Right kidney (tissue), 1 donor: Measurements from ENCODE around the gene EXOC4.

ENCODE experiments used
- DNase-seq: peaks from one replicate; pipeline ENCODE4 v3.0.0-alpha.2; 2016

The EXOC4 gene

GRCh38 chr7:133540096-133540860 is 287.4 kb downstream of the EXOC4 start:
- no peak for DNase-seq

DNA sequence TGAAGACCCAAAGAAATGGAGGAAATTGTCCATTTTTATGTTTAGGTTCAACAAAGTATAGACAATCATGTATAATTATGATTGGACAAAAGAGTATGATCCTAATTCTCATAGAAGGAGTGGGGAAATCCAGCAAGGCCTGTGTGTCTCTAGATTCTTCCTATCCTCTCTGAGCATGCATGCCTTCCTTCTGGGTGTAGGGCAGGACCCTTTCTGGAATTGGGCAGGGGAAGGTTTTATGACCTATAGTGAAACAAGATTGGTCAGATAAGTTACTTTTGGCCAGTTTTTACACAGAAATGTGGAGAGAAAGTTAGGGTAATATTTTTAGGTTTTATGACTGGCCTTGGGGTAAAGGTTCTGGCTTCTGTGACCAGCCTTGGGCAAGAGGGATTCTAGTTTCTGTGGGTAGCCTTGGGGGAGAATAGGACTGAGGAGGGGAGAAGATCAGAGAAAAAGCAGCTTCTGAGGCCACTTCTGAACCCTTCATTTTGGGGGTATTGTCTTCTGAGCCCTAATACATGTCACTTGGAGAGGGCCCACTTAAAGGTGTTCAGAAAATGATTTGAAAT is 289.4 kb downstream of the EXOC4 start:
- DNase-seq, result no peak

- no peak for DNase-seq
These were observed 290.8 kb downstream of the EXOC4 start for GRCh38 chr7:133543657-133544056.

GRCh38 chr7:133545618-133546017 is 292.7 kb downstream of the EXOC4 start:
- no peak for DNase-seq

- no peak for DNase-seq
These were observed 295.1 kb downstream of the EXOC4 start for GRCh38 chr7:133547981-133548380.

DNA sequence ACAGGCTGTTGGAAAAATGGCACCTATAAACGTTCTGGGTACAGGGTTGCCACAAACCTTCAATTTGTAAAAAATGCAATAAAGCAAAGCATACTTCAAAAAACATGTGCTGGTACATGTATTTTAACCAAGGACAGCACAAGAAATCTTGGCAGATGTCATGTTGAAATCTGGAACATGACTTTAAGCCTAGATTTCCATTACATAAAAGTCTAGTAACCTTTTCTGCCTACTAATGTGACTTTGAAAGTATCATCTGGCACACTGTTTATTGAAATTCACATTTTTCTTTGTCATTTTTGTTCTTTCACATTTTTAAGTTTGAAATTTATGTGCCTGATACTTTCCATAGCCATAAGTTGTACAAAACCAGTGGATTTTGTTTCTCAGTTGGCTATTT is 296.8 kb downstream of the EXOC4 start:
- no peak for DNase-seq

DNA sequence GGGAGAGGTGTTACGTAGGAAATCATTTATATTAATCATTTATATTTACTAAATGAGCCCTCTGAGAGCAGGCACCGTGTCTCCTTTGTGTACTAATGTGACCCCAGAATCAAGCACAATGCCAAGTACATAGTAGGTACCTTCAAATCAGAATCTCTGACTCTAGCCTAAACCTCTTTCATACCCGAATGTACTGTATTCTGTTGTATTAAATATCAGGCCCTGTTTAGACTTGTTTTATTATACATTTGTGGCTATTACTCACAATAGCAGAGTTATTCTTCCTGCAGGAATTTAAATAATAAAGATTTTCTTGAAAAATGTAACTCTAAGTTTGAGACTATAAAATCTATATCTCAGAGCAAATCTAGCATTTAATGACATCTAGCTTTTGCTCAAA is 297.3 kb downstream of the EXOC4 start:
- DNase-seq, result no peak

GRCh38 chr7:133550811-133551210 is 297.9 kb downstream of the EXOC4 start:
- DNase-seq, result no peak

DNA sequence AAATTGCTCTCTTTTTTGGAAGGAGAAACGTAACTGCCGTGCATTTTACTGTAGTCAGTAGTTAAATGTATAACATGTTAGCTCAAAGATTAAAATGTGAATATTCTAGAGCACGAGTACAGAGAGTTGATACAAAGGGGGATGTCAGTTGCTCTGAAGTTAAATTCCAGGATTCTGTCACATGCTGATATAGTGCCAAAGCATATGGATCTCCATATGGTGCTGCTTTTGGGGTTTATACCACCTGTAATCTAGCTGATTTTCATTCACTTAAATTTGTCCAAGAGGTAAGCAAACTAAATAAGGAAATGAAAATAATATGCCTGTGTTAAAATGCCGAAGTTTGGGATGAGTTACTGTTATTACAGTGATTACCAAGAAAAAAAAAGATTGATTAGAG is 298.6 kb downstream of the EXOC4 start:
- DNase-seq, result no peak

- no peak for DNase-seq
These were observed 299.2 kb downstream of the EXOC4 start for GRCh38 chr7:133552079-133552478.

- no peak for DNase-seq
These were observed 301.5 kb downstream of the EXOC4 start for GRCh38 chr7:133554330-133554729.

DNA sequence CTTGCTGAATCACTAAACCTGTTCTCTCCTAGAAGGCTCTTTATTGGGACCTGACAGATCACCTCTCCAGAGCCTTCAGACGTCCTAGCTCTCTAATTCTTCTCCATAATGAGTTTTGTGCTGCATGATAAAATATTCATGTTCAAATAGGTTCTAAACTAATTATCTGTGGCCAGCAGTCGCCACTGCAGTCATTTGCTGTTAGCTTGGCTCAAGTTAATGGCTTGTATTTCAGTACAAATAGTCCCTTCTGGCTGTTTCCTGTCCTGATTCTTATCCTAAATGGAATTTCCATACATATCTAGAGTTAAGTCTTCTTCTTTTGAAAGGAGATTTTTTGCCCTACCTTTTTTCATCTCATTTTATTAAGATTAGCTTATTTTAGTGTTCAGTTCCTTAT is 303.2 kb downstream of the EXOC4 start:
- DNase-seq, result no peak

DNA sequence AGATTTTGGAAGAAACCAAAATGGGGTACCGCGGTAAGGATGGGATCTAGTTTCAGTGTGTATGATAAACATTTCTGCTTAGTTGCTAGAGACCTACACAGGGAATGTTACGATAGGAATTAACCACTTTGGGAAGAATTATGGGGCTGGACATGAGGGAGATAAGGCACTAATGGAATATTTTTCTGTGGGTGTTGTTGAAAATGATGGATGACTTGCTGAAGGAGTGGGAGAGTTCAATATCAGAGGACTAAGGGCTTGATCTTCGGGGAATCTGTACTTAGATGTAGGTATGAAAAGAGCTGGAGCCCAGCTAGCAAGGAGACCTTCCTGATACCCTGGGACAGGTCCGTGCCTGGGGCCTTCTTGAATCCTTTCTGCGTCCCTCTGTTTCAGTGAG is 303.7 kb downstream of the EXOC4 start:
- no peak for DNase-seq

GRCh38 chr7:133560900-133561299 is 308.0 kb downstream of the EXOC4 start:
- DNase-seq, result no peak

- DNase-seq, result no peak
These were observed 308.5 kb downstream of the EXOC4 start for GRCh38 chr7:133561396-133561795.

DNA sequence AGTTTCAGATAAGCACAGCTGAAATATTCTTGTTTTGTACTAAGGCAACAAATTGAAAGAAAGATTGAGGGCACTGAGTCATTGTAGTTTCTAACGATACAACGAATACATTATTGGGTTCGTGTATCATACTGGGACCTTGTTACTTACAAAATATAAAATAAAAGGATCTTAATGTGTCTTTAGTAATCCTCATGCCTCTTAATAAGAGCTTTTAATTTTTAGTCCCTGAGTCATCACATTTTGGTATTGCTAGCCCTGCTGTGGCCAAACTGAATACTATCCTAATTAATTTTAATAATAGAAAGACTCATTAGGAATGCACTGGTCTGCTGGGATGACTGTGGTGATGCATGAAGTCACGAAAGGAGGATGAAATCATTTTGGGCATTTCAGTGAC is 309.7 kb downstream of the EXOC4 start:
- no peak for DNase-seq

DNA sequence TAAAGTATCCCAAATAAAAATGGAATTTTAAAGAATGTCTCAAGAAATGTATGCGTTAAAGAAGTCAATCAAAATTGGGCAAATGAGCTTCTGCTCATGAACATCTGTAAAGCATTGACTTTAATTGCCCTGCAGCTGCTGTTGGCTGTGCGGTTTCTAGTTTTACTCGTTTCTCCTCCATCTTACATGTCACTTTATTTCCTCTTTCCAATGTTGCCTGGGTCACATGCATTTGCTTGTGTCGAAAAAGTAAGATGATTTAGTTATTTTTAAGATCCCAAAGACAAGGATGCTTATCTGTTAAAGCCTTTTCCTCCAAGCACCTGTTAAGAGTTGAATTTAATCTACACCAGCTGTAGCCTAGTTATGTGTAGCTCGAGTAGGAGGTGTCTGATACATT is 310.4 kb downstream of the EXOC4 start:
- no peak for DNase-seq

DNA sequence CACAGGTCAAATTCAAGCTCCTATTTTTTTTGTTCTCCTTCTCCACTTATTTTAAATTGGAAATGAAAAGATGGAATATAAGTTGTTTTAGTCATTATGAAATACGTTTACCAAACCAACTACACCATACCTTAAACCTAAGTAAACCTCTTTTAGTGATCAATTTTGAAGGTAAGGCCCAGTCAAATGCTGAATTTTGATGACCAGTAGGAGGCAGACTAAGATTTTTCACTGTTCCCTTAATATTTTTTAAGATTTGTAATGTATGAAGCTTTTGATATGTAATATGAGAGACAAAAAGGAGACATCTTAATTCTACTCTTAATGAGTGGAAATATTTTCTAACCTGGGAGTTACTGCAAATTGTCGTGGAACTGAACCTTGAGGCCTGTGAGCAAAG is 311.6 kb downstream of the EXOC4 start:
- no peak for DNase-seq

- DNase-seq, result no peak
These were observed 315.7 kb downstream of the EXOC4 start for GRCh38 chr7:133568544-133568943.

GRCh38 chr7:133570321-133570720 is 317.4 kb downstream of the EXOC4 start:
- DNase-seq, result no peak

DNA sequence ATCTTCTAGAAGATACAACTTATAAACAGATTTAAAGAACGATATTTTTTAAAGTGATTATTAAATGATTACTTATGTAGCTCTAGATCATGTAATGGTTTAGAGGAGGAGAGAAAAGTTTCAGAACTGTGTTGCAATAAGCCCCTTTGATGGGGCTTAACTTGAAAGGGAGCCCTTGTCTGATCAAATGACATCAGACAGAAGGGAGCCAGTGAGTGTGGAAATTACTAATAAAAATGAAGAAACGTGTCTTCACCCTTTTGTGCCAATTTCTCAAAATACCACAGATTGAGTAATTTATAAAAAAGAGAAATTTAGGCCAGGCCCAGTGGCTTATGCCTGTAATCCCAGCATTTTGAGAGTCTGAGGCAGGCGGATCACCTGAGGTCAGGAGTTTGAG is 318.2 kb downstream of the EXOC4 start:
- DNase-seq, result no peak

DNA sequence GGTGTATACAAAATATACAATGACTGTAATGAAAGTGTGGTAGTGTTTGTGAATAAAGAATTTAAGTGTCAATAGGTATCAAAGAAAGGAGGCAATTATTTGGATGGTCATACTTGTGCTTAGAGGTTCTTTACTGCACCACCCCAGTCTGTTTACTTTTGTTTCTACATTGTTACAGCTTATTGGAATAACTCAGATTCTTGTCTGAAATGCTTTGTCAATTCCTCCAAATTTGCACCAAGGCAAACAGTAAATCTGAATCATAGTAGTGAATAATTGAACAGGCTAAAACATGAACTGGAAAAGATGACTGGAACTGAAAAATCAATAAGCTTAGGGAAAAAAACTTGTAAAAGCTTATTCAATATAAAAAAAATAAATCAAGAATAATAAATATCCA is 319.2 kb downstream of the EXOC4 start:
- DNase-seq, result no peak

GRCh38 chr7:133572843-133573242 is 320.0 kb downstream of the EXOC4 start:
- DNase-seq, result no peak

- no peak for DNase-seq
These were observed 320.8 kb downstream of the EXOC4 start for GRCh38 chr7:133573554-133574265.
